Hepatocyte (in vitro differentiated cells): Measurements from ENCODE around the gene ADORA1. TPM values are rescaled to one million over a fixed set of nuclear protein-coding genes. Genes with fewer than 3 reads are reported as not detected.

Source experiments
- DNase-seq: peaks from one replicate; pipeline ENCODE4 v3.0.0-alpha.2; 2016; ENCODE audit warnings: low spot score
- H2AFZ ChIP-seq: fragments of 200-600 bp; sonication (generic); 2 replicates; pipeline ENCODE4 v1.6.0; 2016; ENCODE audit warnings: antibody characterized with exemption, mild to moderate bottlenecking
- H3K27ac ChIP-seq: fragments of 200-600 bp; sonication (generic); 2 replicates; pipeline ENCODE4 v1.5.1; 2016; ENCODE audit warnings: mild to moderate bottlenecking
- H3K27me3 ChIP-seq: fragments of 200-600 bp; sonication (generic); 2 replicates; pipeline ENCODE4 v1.6.1; 2016
- H3K36me3 ChIP-seq: fragments of 200-600 bp; sonication (generic); replicated peaks from 2 replicates; pipeline ENCODE4 v1.5.1; 2016; ENCODE audit warnings: low read depth; ENCODE audit not compliant: insufficient read depth
- H3K4me1 ChIP-seq: fragments of 200-600 bp; sonication (generic); 2 replicates; pipeline ENCODE4 v1.5.1; 2016; ENCODE audit warnings: mild to moderate bottlenecking, moderate library complexity; ENCODE audit not compliant: insufficient read depth
- H3K4me2 ChIP-seq: fragments of 200-600 bp; sonication (generic); 2 replicates; pipeline ENCODE4 v1.6.0; 2016
- H3K4me3 ChIP-seq: fragments of 200-600 bp; sonication (generic); 2 replicates; pipeline ENCODE4 v1.5.1; 2016; ENCODE audit warnings: mild to moderate bottlenecking
- H3K79me2 ChIP-seq: fragments of 200-600 bp; sonication (generic); 2 replicates; pipeline ENCODE4 v1.6.0; 2017; ENCODE audit warnings: mild to moderate bottlenecking
- H3K9me2 ChIP-seq: fragments of 200-600 bp; sonication (generic); replicated peaks from 2 replicates; pipeline ENCODE4 v1.6.0; 2017; ENCODE audit warnings: mild to moderate bottlenecking; ENCODE audit not compliant: insufficient read depth
- H3K9me3 ChIP-seq: fragments of 200-600 bp; sonication (generic); 2 replicates; pipeline ENCODE4 v1.5.1; 2016; ENCODE audit warnings: low read depth, mild to moderate bottlenecking
- H4K20me1 ChIP-seq: fragments of 200-600 bp; sonication (generic); 2 replicates; pipeline ENCODE4 v1.6.0; 2016; ENCODE audit warnings: mild to moderate bottlenecking; ENCODE audit not compliant: insufficient read depth, poor library complexity, severe bottlenecking
- CTCF ChIP-seq: fragments of 200-600 bp; sonication (generic); IDR thresholded peaks from 2 replicates; pipeline ENCODE4 v1.5.1; 2016; ENCODE audit warnings: antibody characterized with exemption, mild to moderate bottlenecking; ENCODE audit not compliant: poor library complexity
- EZH2 ChIP-seq: fragments of 200-600 bp; sonication (generic); IDR thresholded peaks from 2 replicates; pipeline ENCODE4 v1.6.1; 2016; ENCODE audit warnings: antibody characterized with exemption, mild to moderate bottlenecking, borderline replicate concordance
- EZH2phosphoT487 ChIP-seq: fragments of 200-600 bp; sonication (generic); IDR thresholded peaks from one replicate; pipeline ENCODE4 v1.6.1; 2018; ENCODE audit warnings: antibody characterized with exemption, mild to moderate bottlenecking, low read depth, moderate library complexity; ENCODE audit not compliant: unreplicated experiment, severe bottlenecking
- WGBS: methylation state at CpG from one replicate; pipeline ENCODE4 v1.1.6; 2016; ENCODE audit warnings: low lambda C conversion rate; ENCODE audit errors: missing lambda C conversion rate; 5-methylcytosine and 5-hydroxymethylcytosine counted together
- polyA plus RNA-seq: library from polyadenylated mRNA; unstranded; fragments of >200 nt; fragmentation: Nextera tagmentation; extraction: Ambion mirVana; gene quantifications from 2 replicates; pipeline ENCODE4 v1.2.1, GENCODE V29; 2016
- total RNA-seq: library from RNA; depleted of rRNA; stranded (reverse); fragments of >200 nt; gene quantifications from 2 replicates; pipeline ENCODE4 v1.2.3, GENCODE V29; 2014

Gene ADORA1
- total and polyA plus RNA-seq, 2 experiments from 2014 or later, result 2.0 to 2.3 TPM

- Histone ChIP-seq H3K9me2 (no peaks in the 10 kb centered on the region), H3K4me2 (no peak overlapping the region), H3K27ac (no peak overlapping the region), H3K4me1 (no peaks in the 10 kb centered on the region), H4K20me1 (no peaks in the 10 kb centered on the region), H3K4me3 (no peak overlapping the region), H3K79me2 (no peaks in the 10 kb centered on the region), H3K27me3 (no peaks in the 10 kb centered on the region), H3K9me3 (no peaks in the 10 kb centered on the region), H3K36me3 (no peaks in the 10 kb centered on the region), H2AFZ (no peak overlapping the region)
- peak; percentile 67 for DNase-seq
- peak; percentile 43 for TF ChIP-seq CTCF
- no peak for TF ChIP-seq EZH2
- 71% methylated on average over 14 of the region's 14 CpGs for WGBS
These were observed 38.8 kb downstream of the ADORA1 start for GRCh38 chr1:203166192-203166940.

- Histone ChIP-seq H3K27ac (no peak overlapping the region), H3K9me2 (no peaks in the 10 kb centered on the region), H3K4me2 (no peak overlapping the region), H3K9me3 (no peaks in the 10 kb centered on the region), H3K79me2 (no peaks in the 10 kb centered on the region), H3K4me3 (no peak overlapping the region), H3K36me3 (no peaks in the 10 kb centered on the region), H2AFZ (no peak overlapping the region), H3K27me3 (no peaks in the 10 kb centered on the region), H3K4me1 (no peaks in the 10 kb centered on the region), H4K20me1 (no peaks in the 10 kb centered on the region)
- WGBS, result 90% methylated on average over 19 of the region's 23 CpGs
- no peak for TF ChIP-seq EZH2
- TF ChIP-seq EZH2phosphoT487, result no peak
- no peak for TF ChIP-seq CTCF
- DNase-seq, result no peak
These were observed 39.7 kb downstream of the ADORA1 start for GRCh38 chr1:203167026-203167912.

GRCh38 chr1:203167913-203168200 is 40.3 kb downstream of the ADORA1 start:
- Histone ChIP-seq H3K79me2 (no peaks in the 10 kb centered on the region), H3K4me1 (no peaks in the 10 kb centered on the region), H3K9me2 (no peaks in the 10 kb centered on the region), H3K36me3 (no peaks in the 10 kb centered on the region), H3K27me3 (no peaks in the 10 kb centered on the region), H2AFZ (no peak overlapping the region), H3K4me3 (no peak overlapping the region), H3K9me3 (no peaks in the 10 kb centered on the region), H3K4me2 (no peak overlapping the region), H4K20me1 (no peaks in the 10 kb centered on the region), H3K27ac (no peak overlapping the region)
- DNase-seq, result no peak
- 96% methylated on average over 5 of the region's 5 CpGs for WGBS
- TF ChIP-seq CTCF (no peak), EZH2 (no peak), EZH2phosphoT487 (no peak)
